Esophagus (tissue), 2 donors: ENCODE data around the gene ZFHX2. TPM values are rescaled to one million over a fixed set of nuclear protein-coding genes. Genes with fewer than 3 reads are reported as not detected.

Source experiments
- H3K27ac ChIP-seq, 2 donors: one replicate each; pipeline ENCODE4 v1.5.1; 2013; ENCODE audit warnings: low read depth in 2 of 2, mild to moderate bottlenecking in 2 of 2, inconsistent platforms in 1 of 2, low read length in 1 of 2, moderate library complexity in 1 of 2
- H3K27me3 ChIP-seq, 2 donors: one replicate each; pipeline ENCODE4 v1.6.1; 2013; ENCODE audit warnings: low read length in 2 of 2, control low read depth in 1 of 2, mild to moderate bottlenecking in 1 of 2; ENCODE audit not compliant: insufficient read depth in 2 of 2, control insufficient read depth in 1 of 2
- H3K36me3 ChIP-seq, 2 donors: one replicate each; pipeline ENCODE4 v1.6.1; 2013; ENCODE audit warnings: low read length in 1 of 2; ENCODE audit not compliant: control insufficient read depth in 2 of 2, insufficient read depth in 2 of 2
- H3K4me1 ChIP-seq, 2 donors: one replicate each; pipeline ENCODE4 v1.6.1; 2013; ENCODE audit warnings: low read length in 1 of 2; ENCODE audit not compliant: control insufficient read depth in 2 of 2, insufficient read depth in 2 of 2
- H3K4me3 ChIP-seq, 2 donors: one replicate each; pipeline ENCODE4 v1.5.1; 2013; ENCODE audit warnings: low read length in 2 of 2, mild to moderate bottlenecking in 2 of 2, low read depth in 1 of 2, moderate library complexity in 1 of 2
- H3K9me3 ChIP-seq, 2 donors: one replicate each; pipeline ENCODE4 v1.6.1; 2013; ENCODE audit warnings: mild to moderate bottlenecking in 2 of 2, low read depth in 1 of 2, low read length in 1 of 2, moderate library complexity in 1 of 2; ENCODE audit not compliant: control insufficient read depth in 2 of 2, insufficient read depth in 1 of 2
- WGBS, 2 donors: extraction: QIAGEN DNeasy Blood & Tissue Kit; methylation state at CpG; one replicate each; pipeline ENCODE4 v1.1.7; 2013; 5-methylcytosine and 5-hydroxymethylcytosine counted together
- polyA plus RNA-seq, 2 donors: library from polyadenylated mRNA; stranded (reverse); fragments of 200-250 nt; gene quantifications; one replicate each; pipeline ENCODE4 v1.2.3, GENCODE V29; 2013
- donor health status: healthy with polysubstance abuse.
- donor health status: Bipolar disorder and iron deficiency.

Gene ZFHX2
- polyA plus RNA-seq, 2 donors, result 0.12 to 0.59 TPM

GRCh38 chr14:23573384-23574015 lies 21.9 kb upstream of the ZFHX2 start:
- H3K36me3 ChIP-seq, result no peaks in the 10 kb centered on the region
- 62 to 70% methylated on average over 5 of the region's 5 CpGs for WGBS, 2 donors
- H3K27ac ChIP-seq, result no peak overlapping the region
- H3K27me3 ChIP-seq, result peaks cover 0 to 24% of the 10 kb centered on the region in 2 donors
- H3K4me3 ChIP-seq, result no peak overlapping the region
- no peaks in the 10 kb centered on the region for H3K9me3 ChIP-seq
- peaks cover 2 to 15% of the 10 kb centered on the region in 2 donors for H3K4me1 ChIP-seq

GRCh38 chr14:23572836-23573235 lies 21.3 kb upstream of the ZFHX2 start:
- peaks cover 2 to 15% of the 10 kb centered on the region in 2 donors for H3K4me1 ChIP-seq
- WGBS, 2 donors, result 38 to 48% methylated on average over 4 of the region's 4 CpGs

GRCh38 chr14:23572524-23572828 lies 20.9 kb upstream of the ZFHX2 start:
- peaks cover 2 to 15% of the 10 kb centered on the region in 2 donors for H3K4me1 ChIP-seq
- no peak overlapping the region for H3K27ac ChIP-seq
- no peaks in the 10 kb centered on the region for H3K36me3 ChIP-seq
- H3K9me3 ChIP-seq, result no peaks in the 10 kb centered on the region
- H3K27me3 ChIP-seq, result peaks cover 0 to 14% of the 10 kb centered on the region in 2 donors
- WGBS, 2 donors, result 63 to 67% methylated on average over 4 of the region's 4 CpGs
- H3K4me3 ChIP-seq, result no peak overlapping the region

More at GRCh38 chr14:23572836-23573235, 21.3 kb upstream of the ZFHX2 start:
- Histone ChIP-seq H3K9me3 (no peaks in the 10 kb centered on the region), H3K4me3 (no peak overlapping the region), H3K27ac (no peak overlapping the region), H3K27me3 (peaks cover 0 to 17% of the 10 kb centered on the region in 2 donors), H3K36me3 (no peaks in the 10 kb centered on the region)

- Histone ChIP-seq H3K9me3 (no peaks in the 10 kb centered on the region), H3K4me3 (no peak overlapping the region), H3K4me1 (peaks cover 0 to 11% of the 10 kb centered on the region in 2 donors), H3K36me3 (no peaks in the 10 kb centered on the region), H3K27ac (no peak overlapping the region), H3K27me3 (peaks cover 0 to 8% of the 10 kb centered on the region in 2 donors)
- WGBS, 2 donors, result 58 to 62% methylated on average over 14 of the region's 14 CpGs
Observed at GRCh38 chr14:23571701-23572523, 20.3 kb upstream of the ZFHX2 start.

- no peak overlapping the region for H3K4me3 ChIP-seq
- peaks cover 0 to 2% of the 10 kb centered on the region in 2 donors for H3K36me3 ChIP-seq
- no peak overlapping the region for H3K27ac ChIP-seq
- peaks cover 0 to 9% of the 10 kb centered on the region in 2 donors for H3K4me1 ChIP-seq
- peaks cover 0 to 2% of the 10 kb centered on the region in 2 donors for H3K27me3 ChIP-seq
- no peaks in the 10 kb centered on the region for H3K9me3 ChIP-seq
- WGBS, 2 donors, result 86 to 89% methylated on average over 22 to 23 of the region's 23 CpGs
Observed at GRCh38 chr14:23570806-23571483, 19.4 kb upstream of the ZFHX2 start.

- Histone ChIP-seq H3K27me3 (no peaks in the 10 kb centered on the region), H3K4me3 (no peak overlapping the region), H3K27ac (peak overlapping the region in 1 of 2 donors; percentile 43), H3K4me1 (peaks cover 0 to 9% of the 10 kb centered on the region in 2 donors), H3K9me3 (no peaks in the 10 kb centered on the region), H3K36me3 (peaks cover 0 to 6% of the 10 kb centered on the region in 2 donors)
- 53 to 59% methylated on average over 7 of the region's 7 CpGs for WGBS, 2 donors
Observed at GRCh38 chr14:23569443-23570151, 18.0 kb upstream of the ZFHX2 start.

GRCh38 chr14:23568600-23569331 lies 17.2 kb upstream of the ZFHX2 start:
- Histone ChIP-seq H3K4me1 (peaks cover 0 to 9% of the 10 kb centered on the region in 2 donors), H3K4me3 (no peak overlapping the region), H3K36me3 (peaks cover 0 to 13% of the 10 kb centered on the region in 2 donors), H3K27me3 (no peaks in the 10 kb centered on the region), H3K9me3 (no peaks in the 10 kb centered on the region), H3K27ac (no peak overlapping the region)
- 57 to 60% methylated on average over 6 of the region's 6 CpGs for whole genome bisulfite sequencing, 2 donors

- peak overlapping the region; percentile 65 to 66 for H3K27ac ChIP-seq
- H3K9me3 ChIP-seq, result no peaks in the 10 kb centered on the region
- WGBS, 2 donors, result 70 to 72% methylated on average over 2 of the region's 2 CpGs
- H3K4me3 ChIP-seq, result peak overlapping the region in 1 of 2 donors; percentile 57
- H3K4me1 ChIP-seq, result peaks cover 0 to 9% of the 10 kb centered on the region in 2 donors
- peaks cover 0 to 19% of the 10 kb centered on the region in 2 donors for H3K36me3 ChIP-seq
- no peaks in the 10 kb centered on the region for H3K27me3 ChIP-seq
Observed at GRCh38 chr14:23568021-23568599, 16.5 kb upstream of the ZFHX2 start.
